T-helper 1 cell (primary cell): Measurements from ENCODE around the gene VWCE.

ENCODE experiments used
- DNase-seq, 5 donors: peaks; one replicate each; pipeline ENCODE4 v3.0.0-alpha.2; 2012 to 2020

VWCE gene

DNA sequence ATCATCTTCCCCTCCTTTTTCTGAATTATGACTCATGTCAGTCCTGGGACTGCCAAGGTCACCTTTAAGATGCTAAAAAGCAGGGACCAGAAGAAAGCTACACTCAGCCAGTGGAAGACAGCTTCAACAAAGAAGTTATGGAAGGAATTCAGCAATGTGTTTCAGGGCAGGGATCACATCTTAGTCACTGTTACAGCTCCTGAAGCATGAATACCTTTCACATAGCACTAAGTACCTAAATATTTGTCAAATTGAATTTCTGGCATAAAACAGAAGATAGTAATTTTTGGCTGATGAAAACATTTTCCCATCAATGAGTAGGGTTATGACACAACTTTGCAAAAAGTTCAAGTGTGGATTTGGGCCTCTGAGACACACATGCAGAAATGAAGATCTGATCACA lies 32.6 kb upstream of the VWCE start:
- no peak for DNase-seq

DNA sequence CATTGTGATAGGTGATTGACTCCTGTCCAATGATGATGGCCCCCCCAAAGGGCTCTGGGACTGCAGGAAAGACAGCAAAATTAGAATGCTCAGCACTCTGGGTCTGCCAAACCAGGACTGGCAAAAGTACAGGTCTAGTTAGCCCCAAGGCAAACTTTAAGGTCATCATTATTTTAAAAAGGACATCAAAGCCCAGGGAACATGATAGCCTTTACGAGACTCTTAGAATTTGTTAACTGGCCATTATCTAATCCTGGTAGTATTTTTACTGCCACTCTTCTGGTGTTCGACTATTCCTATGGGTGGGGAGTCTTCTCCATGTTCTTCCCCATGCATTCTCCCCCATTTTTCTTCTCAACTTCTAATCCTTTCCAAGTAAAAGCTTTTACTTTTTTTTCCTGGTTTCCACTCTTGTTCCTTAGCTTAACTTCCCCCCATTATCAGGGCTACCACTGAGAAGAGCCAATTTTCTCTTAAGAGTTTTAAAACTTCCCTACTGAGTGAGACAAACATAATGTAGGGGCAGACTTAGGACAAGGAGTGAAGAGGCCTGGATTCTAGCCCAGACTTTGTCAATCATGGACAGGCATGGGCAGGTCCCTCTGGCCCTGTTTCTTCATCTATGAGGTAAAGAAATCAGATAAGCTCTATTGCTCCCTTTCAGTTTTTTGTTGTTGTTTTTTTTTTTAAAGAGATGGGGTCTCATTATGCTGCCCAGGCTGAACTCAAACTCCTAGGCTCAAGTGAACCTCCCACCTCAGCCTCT lies 30.7 kb upstream of the VWCE start:
- DNase-seq, result no peak

DNA sequence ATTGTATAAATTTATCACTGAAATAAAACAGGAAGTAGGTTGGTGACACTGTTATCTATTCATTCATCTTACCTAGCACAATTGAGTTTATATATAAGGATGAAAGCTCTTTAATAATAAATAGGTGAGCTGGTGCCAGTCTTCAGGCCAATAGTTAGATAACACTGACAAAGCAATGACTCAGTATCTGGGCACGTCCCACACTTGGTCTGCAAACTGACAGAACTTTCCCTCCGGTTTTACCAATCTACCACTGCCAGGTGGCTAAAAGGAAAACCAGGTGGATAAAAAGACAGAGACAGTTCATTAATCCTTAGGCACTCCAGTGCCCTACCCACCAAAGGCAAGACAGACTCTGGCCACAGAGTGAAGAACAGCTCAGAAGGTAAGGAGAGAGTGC lies 20.1 kb upstream of the VWCE start:
- DNase-seq, result no peak

- DNase-seq, result no peak
Observed at GRCh38 chr11:61310749-61311148, 15.6 kb upstream of the VWCE start.

DNA sequence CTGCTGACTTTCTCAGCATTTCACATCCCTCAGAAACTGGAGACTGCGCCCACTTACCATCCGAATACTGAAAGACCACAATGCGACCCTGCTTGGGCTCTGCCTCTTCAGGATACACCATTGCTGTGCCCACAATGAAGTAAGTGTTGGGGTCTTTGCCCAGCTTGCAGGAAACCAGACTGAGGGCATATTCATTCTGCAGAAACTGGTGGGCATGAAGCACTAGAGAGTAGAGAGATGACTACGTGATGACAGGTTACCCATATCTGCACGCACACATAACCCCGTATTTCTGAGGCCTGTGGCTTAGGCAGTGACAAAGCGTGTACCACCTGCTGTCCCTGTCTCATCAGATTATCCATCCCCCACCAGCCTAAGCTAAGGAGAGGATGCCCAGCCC lies 14.6 kb upstream of the VWCE start:
- no peak for DNase-seq

DNA sequence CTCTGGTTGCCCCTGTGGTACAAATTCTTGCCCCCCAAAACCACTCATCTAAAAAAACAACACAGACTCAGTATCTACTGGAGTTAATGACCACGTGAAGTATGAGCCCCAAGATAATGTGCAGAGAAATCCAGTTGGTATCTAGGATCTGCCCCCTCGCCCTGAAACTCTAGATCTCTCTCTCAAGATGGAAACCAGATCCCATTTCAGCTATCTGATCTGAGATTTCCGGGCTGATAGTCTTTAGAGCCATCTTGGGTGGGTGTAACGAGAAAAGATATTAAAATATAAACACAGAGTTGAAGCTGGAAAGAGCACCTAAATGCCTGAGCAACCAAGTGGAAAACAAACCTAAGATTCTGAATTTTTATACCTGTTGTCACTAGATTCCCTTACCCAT lies 14.0 kb upstream of the VWCE start:
- DNase-seq, result no peak

GRCh38 chr11:61307354-61307753 lies 12.2 kb upstream of the VWCE start:
- no peak for DNase-seq

GRCh38 chr11:61306221-61306620 lies 11.1 kb upstream of the VWCE start:
- no peak for DNase-seq

GRCh38 chr11:61305417-61305816 lies 10.3 kb upstream of the VWCE start:
- no peak for DNase-seq

DNA sequence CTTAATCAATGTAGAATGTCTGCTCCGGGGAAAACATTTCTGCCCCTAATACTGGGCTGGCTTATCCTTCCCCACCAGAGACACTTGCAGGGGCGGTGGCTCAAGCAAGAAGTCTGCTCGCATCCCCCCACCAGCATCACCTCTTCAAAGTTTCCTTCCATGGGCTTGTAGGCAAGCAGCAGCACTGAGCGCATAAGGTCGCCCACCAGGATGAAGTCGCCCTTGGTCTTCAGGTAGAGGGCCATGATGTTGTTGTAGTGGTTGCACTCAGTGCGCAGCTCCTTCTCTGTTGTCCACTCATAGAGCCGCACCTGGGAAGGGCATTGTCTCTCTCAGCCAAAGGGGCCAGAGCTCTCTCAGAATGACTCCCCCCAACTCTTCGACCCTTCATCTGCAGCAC lies 8.6 kb upstream of the VWCE start:
- DNase-seq, result no peak

DNA sequence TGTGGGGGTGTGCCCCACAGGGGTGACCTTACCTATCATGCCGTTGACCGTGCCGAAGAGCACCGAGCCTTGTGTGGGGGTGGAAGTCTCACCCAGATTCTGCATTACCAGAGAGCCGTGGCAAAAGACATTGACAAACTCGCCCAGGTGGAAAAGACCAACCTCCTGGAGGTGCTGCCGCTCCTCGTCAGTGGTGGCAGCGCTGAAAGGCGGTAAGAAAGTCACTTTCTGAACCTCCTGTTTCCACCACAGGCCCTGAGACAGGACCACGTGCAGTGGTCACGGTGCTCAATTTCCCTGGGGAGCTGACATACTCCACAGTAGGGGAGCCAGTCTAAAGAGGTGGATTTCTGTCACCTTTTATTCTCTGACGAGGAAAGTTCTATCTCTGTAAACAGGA lies 7.4 kb upstream of the VWCE start:
- no peak for DNase-seq

DNA sequence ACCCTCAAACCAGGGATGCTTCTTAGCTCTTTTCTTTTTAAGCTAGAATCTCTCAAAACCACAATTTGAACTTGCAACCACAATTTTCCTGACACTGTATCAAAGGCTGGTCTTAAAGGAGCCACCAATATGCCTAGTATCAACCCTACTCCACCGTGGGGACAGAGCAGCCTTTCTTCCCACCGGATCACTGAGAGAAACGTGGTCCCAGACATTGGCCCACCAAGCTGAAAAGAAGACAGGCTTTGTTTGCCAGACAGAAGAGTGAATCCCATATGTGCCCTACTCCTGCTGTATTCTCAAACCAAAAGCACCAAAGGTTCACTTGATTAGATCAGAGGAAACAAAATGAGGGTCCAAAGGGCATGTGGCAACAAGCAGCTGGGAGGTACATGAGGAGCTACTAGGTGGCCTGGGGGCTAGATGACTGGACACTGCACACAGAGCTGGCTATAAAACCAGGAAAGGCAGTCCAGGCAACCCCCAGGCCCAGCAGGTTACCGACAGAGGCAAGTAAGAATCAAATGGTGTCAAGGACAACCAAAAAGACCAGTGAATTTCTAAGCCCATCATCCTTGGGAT lies 3.6 kb upstream of the VWCE start:
- DNase-seq, result no peak

DNA sequence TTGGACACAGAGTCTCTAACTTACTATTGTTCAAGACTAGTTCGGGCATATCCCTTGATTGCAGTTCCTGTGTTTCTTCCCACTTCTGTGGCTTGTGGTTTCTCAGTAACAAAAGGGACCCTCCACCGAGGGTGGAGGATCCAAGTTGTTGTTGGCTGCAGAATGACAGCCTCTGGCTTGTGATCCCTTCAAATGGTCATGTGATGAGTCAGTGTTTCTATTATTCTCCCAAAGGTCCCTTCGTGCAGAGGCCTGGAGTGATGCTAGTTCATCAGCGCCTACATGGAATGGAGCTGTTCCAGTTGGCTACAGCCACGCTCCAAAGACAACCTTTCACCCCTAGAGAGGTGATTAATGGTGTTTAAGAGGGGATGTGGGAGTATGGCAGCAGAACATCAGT lies 2.6 kb upstream of the VWCE start:
- no peak for DNase-seq

DNA sequence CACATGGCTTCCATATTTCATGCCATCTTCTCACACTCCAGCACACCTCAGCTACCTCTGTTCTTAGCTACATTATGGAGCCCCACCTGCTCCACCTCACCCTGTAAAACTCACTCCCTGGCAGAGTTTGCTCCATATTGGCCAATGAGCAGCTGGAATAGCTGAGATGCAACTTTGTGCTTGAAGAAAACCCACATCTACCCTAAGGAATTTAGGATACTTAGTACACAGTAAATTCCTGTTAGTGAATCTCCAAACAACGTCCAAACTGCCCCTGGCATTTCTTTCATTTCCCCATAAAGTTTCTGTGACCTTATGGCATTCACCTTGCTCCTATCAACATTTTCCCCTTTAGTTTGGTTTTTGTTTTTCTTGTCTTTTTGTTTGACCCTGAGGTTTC lies 2.2 kb upstream of the VWCE start:
- no peak for DNase-seq

DNA sequence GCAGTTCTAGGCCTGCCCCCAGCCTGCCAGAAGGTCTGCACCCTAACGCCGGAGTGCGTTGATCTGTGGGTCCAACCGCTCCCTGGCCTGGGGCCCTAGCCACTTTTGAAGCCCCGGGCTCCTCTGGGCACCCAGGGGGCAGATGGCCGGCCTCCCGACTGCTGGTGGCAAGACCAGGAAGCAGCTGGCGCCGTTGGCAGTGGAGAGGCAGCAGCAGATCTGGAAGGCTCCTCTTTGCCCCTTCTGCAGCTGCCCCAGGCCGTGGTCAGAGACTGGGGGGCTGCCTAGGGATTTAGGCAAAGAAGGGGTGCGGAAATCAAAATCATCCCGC lies 445 bp upstream of the VWCE start:
- no peak for DNase-seq

GRCh38 chr11:61293867-61294716 lies 1.0 kb downstream of the VWCE start:
- DNase-seq, result no peak

DNA sequence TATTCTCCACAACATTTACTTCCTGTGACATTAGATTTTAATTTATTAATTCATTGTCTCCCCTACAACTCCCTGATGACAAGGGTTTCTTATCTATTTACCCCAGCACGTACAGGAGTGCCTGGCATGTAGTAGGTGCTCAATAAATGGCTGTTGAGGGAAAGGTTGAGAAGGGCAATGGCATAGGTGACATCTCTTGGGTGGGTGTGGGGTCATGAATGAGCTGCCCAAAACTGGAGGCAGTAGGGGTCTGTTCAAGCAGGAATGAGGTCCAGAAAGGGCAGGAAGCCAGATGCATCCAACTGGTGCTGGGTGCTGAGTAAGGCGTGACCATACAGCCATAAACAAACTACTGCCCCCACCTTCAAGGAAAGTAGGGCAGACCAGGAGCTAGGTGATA lies 2.8 kb downstream of the VWCE start:
- no peak for DNase-seq

- no peak for DNase-seq
Observed at GRCh38 chr11:61290905-61291690, 4.0 kb downstream of the VWCE start.

GRCh38 chr11:61287338-61287977 lies 7.7 kb downstream of the VWCE start:
- no peak for DNase-seq

DNA sequence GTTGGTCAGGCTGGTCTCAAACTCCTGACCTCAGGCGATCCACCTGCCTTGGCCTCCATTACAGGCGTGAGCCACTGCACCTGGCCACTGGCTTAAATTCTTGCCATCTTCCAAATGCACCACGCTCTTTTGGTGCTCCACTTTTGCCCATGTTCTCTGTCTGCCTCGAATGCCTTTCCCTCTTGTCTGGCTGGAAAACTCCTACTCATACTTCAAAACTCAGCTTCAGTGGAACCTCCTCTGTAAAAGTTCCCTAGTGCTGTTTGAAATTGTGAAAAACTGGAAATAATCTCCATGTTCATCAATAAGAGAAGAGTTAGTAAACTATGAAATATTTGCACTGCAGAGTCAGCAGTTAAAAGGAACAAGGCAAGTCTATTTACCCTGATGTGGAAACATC lies 11.5 kb downstream of the VWCE start:
- DNase-seq, result no peak

DNA sequence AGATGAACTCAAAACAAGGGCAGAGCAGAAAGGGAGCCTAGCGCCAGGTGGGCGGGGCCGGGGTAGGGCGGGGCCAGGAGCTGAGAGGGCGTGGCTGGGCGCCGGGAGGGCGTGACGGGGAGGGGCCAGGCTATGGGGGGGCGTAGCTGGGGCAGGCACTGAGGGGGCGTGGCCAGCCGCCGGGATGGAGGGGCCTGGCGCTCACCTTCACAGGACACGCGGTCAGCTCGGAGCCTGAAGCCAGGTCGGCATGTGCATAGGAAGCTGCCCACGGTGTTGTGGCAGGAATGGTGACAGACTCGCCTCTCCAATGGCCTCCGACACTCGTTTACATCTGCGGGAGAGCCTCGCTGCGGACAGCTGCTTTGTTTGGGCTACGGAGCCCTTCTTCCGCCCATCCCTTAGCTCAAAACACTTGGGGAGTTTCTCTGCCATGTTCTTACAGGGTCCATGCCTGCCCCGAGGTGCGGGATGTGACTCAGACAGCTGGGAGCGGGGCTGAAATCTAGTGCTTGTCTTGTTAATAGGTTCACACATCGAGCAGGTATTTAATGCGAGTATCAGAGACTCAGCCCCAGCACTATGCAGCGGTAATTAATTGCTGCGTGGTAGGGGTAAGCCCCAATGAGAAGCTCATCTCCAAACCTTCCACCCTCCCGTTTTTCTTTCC lies 13.4 kb downstream of the VWCE start:
- no peak for DNase-seq

DNA sequence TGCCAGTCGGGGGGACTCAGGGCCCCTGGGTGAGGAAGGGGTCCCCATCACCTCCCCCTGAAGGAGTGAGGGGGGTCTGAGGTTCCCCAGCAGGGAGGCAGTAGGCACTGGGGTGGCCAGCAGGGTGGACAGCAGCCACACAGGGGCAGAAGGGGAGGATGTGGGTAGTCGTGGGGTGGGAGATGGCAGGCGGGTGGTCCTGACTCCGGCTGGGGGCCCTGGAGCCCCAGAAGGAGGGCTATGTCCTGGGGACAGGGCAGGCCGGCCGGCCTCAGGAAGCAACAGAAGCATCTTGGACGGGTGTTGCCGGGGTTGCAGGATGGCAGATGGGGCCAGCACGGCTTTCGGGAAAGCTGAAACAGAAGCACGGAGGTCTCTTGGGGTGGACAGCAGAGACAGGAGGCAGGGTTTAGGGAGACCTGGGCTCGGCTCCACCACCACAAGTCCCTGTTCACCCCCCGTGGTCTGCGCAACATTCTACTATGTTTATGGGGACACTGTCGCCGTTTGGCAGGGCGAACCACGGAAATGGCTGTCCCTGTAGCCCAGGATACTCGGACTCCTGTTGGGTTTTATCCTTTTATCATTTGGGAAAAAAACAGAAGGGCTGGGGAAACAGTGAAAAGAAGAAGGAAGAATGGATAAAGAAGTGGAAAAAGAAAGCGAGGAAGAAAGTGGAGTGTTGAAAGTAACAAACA lies 14.1 kb downstream of the VWCE start:
- no peak for DNase-seq
